Loucy (cell line): ENCODE measurements around the gene MRAP2.

ENCODE experiments used
- CTCF ChIP-seq: fragments of 200-600 bp; sonication (generic); conservative IDR thresholded peaks from 2 replicates; pipeline ENCODE4 v1.5.1; 2014; ENCODE audit warnings: mild to moderate bottlenecking, antibody characterized with exemption, low read length
- EZH2phosphoT487 ChIP-seq: fragments of 200-600 bp; IDR thresholded peaks from 2 replicates; pipeline ENCODE4 v1.6.1; 2018; ENCODE audit warnings: antibody characterized with exemption, mild to moderate bottlenecking, moderate library complexity, borderline replicate concordance

GRCh38 chr6:84028350-84028749 is 5.2 kb upstream of the MRAP2 start:
- TF ChIP-seq CTCF (no peak), EZH2phosphoT487 (no peak)
